Fibroblast of the aortic adventitia (primary cell): ENCODE data around the gene DOP1A. TPM values are rescaled to one million over a fixed set of nuclear protein-coding genes. Genes with fewer than 3 reads are reported as not detected.

Experiments used
- DNase-seq: peaks from one replicate; pipeline ENCODE4 v3.0.0-alpha.2; 2010; ENCODE audit warnings: low read depth
- H3K4me3 ChIP-seq: 2 replicates; pipeline ENCODE4 v1.5.1; 2011; ENCODE audit warnings: low read depth, mild to moderate bottlenecking, control low read depth, low read length, moderate library complexity
- total RNA-seq: library from RNA; depleted of rRNA; stranded (reverse); fragments of >200 nt; gene quantifications from 2 replicates; pipeline ENCODE4 v1.2.3, GENCODE V29; 2012; ENCODE audit warnings: low replicate concordance
- TF ChIP-seq, protein P1 (sequence below): IDR thresholded peaks from 2 replicates; pipeline ENCODE4 v1.5.1; 2011; ENCODE audit warnings: mild to moderate bottlenecking, low read length, control low read depth, inconsistent platforms; ENCODE audit not compliant: insufficient read depth

The DOP1A gene
- total RNA-seq, 1 donor = 32.5 TPM

DNA sequence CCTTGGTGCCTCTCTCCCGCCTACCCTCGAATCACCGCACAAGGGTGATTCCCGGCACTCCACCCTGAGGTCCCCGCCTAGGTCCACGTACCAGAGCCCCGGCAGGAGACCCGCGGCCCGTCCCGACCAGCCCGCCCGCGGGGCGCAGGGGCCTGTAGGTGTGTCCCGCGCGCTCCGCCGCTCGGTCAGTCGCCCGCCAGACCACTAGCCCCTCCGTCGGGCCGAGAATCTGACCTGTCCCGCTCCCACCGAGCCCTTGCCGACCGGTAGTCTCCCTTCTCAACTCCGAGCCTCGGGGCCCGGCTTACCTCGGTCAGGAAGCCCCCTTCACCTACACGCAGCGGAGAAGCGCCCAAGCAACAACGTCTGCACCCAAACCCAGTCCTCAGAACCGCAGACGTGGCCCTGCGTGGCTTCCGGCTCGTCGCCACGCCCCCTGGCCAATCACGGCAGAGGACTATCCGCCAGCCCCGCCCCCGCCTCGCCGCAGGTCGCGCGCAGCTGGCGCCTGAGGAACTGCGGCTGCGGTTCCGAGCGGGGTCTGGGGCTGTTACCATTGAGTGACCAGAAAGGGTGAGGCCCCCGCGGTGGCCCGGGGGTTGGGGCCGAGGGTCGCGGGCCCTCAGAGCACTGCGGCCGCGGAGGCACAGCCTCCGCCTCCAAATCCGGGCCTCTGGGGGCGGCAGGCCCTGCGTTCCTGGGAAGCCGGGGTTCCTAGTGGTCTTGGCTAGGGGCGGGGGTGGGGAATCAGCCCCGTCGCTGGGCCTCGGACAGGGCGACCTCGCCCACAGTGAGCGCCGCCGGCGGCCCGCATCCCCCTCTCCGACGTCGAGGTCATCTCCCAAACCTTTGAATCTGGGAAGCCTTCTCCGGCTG is 125.6 kb downstream of the DOP1A start, which contains the start of the genes PGM3 and RWDD2A:
Gene PGM3 (minus strand): TSS at position 395 of the 876 bp plus-strand sequence. CDS start 2,253 bp downstream, outside the sequence.
Gene RWDD2A (plus strand): TSS at position 487 of the 876 bp plus-strand sequence. CDS start 1,095 bp downstream, outside the sequence.
- TF ChIP-seq, protein P1, sequence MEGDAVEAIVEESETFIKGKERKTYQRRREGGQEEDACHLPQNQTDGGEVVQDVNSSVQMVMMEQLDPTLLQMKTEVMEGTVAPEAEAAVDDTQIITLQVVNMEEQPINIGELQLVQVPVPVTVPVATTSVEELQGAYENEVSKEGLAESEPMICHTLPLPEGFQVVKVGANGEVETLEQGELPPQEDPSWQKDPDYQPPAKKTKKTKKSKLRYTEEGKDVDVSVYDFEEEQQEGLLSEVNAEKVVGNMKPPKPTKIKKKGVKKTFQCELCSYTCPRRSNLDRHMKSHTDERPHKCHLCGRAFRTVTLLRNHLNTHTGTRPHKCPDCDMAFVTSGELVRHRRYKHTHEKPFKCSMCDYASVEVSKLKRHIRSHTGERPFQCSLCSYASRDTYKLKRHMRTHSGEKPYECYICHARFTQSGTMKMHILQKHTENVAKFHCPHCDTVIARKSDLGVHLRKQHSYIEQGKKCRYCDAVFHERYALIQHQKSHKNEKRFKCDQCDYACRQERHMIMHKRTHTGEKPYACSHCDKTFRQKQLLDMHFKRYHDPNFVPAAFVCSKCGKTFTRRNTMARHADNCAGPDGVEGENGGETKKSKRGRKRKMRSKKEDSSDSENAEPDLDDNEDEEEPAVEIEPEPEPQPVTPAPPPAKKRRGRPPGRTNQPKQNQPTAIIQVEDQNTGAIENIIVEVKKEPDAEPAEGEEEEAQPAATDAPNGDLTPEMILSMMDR = no peak
- H3K4me3 ChIP-seq = peak within 1 kb of the TSS; percentile 90
- peak; percentile 80 for DNase-seq

DNA sequence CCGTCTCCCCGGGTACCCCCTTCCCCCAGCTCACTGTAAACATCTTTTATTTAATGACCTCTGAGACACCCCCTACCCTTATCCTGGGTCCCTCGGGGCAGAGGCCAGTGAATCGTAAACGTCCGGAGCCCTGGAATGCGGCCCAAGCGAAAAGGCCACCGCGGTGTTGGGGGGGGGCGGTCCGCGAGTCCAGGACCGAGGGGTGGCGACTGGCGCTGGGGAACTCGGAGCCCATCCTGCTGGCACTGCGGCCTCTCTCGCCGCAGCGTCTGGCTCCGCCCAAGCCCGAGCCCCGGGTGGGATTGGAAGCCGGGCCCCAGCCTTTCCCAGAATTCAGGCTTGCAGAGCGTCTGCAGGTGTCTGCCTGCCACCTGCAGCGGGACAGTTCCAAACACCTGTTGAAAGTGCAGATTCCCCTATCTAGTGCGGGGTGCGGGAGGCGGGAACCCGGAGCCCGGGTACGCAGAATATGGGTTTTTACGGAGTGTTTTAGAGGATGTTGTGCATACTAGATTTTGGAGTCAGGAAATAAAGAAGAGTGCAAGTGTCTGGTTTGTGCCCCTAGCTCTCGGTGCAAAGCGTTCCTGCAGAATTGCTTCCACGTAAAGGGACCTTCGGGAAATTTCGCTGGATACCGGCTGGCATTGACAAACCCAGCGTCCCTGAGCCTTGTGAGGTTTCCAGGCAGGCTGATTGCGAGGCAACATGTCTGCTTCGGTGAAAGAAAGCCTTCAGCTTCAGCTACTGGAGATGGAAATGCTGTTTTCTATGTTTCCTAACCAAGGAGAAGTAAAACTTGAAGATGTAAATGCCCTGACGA is 126.5 kb downstream of the DOP1A start:
- DNase-seq = no peak
- TF ChIP-seq, protein P1 = no peak
- peak overlapping the region; percentile 90 for H3K4me3 ChIP-seq

GRCh38 chr6:83198486-83199172 is 131.2 kb downstream of the DOP1A start:
- peak; percentile 28 for DNase-seq
- H3K4me3 ChIP-seq = no peak overlapping the region
- TF ChIP-seq, protein P1 = no peak

- no peak for DNase-seq
- H3K4me3 ChIP-seq = no peak overlapping the region
- TF ChIP-seq, protein P1 = no peak
These were observed 131.8 kb downstream of the DOP1A start for GRCh38 chr6:83199173-83199862.

DNA sequence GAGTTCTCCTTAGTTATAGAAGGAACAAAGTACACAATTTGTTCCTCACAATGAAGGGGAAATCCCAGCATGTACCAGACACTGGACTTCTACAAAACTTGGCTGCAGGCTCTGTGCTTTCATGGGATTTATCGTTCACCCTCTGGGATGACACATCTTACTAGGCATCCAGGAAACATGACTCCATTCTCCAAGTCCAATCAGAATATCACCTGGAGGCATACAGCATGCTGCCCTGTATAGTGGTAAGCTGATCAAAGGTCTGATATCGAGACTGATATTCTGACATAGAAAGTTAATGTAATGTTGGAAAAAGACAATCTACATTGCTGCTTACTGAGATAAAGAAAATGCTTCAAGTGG is 132.4 kb downstream of the DOP1A start:
- TF ChIP-seq, protein P1 = no peak
- H3K4me3 ChIP-seq = no peak overlapping the region

DNA sequence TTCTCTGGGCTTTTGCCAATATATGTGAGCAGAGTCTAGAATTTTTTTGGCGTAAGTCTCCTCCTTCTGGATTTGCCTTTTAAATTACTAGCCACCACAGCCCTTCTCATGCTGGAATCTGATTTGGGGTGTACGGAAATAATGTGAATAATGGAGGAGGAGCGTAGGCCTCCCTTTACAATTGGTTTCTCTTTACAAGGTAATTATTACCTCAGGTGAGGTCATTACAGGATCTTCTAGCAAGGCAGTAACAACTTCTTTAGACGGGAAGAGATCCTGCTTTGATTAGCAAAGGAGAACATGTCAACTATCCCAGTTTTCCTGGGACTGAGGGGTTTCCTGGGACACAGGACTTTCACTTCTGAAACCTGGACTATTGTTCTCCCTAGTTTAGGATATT is 134.6 kb downstream of the DOP1A start:
- TF ChIP-seq, protein P1 = no peak
- DNase-seq = no peak
- H3K4me3 ChIP-seq = no peak overlapping the region

More for the DNA sequence above, 132.4 kb downstream of the DOP1A start:
- peak; percentile 75 for DNase-seq
